Suprapubic skin (tissue), 4 donors: ENCODE results near the gene GTF2B.
"Not testable (repeated sequence)": the region's sequence is repeated elsewhere in the genome, so short reads cannot be mapped to it uniquely, and the experiment has no call there.

Experiments used
- EP300 ChIP-seq: sonication (generic); formaldehyde crosslinking; IDR thresholded peaks from one replicate; pipeline ENCODE4 v1.6.1; 2017; ENCODE audit warnings: antibody characterized with exemption
- POLR2A ChIP-seq, 2 donors: fragments of 450-650 bp; IDR thresholded peaks; one replicate each; pipeline ENCODE4 v1.6.1; 2017; ENCODE audit warnings: antibody characterized with exemption in 2 of 2, mild to moderate bottlenecking in 2 of 2, moderate library complexity in 2 of 2
- POLR2AphosphoS5 ChIP-seq, 3 donors: sonication (generic); formaldehyde crosslinking; IDR thresholded peaks; one replicate each; pipeline ENCODE4 v1.6.1; 2017; ENCODE audit warnings: antibody characterized with exemption in 3 of 3
- TF ChIP-seq, protein P1 (sequence below), 2 donors: fragments of 200-600 bp in 1 of 2; fragments of 450-650 bp in 1 of 2; sonication (generic) in 1 of 2; IDR thresholded peaks; one replicate each; pipeline ENCODE4 v1.5.1; 2016 to 2019; ENCODE audit warnings: antibody characterized with exemption in 2 of 2, mild to moderate bottlenecking in 1 of 2, moderate library complexity in 1 of 2

DNA sequence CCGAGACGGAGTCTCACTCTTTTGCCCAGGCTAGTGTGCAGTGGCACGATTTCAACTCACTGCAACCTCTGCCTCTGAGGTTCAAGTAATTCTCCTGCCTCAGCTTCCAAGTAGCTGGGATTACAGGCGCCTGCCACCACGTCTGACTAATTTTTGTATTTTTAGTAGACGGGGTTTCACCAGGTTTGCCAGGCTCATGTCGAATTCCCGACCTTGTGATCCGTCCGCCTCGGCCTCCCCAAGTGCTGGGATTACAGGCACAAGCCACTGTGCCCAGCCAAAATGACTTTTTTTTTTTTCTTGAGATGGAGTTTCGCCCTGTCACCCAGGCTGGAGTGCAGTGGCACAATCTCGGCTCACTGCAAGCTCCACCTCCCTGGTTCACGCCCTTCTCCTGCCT is 21.7 kb downstream of the GTF2B start:
- TF ChIP-seq POLR2A (IDR thresholded peaks at IDR 0.05); EP300; POLR2AphosphoS5 (IDR thresholded peaks at IDR 0.05): not testable (repeated sequence)
- TF ChIP-seq, protein P1, sequence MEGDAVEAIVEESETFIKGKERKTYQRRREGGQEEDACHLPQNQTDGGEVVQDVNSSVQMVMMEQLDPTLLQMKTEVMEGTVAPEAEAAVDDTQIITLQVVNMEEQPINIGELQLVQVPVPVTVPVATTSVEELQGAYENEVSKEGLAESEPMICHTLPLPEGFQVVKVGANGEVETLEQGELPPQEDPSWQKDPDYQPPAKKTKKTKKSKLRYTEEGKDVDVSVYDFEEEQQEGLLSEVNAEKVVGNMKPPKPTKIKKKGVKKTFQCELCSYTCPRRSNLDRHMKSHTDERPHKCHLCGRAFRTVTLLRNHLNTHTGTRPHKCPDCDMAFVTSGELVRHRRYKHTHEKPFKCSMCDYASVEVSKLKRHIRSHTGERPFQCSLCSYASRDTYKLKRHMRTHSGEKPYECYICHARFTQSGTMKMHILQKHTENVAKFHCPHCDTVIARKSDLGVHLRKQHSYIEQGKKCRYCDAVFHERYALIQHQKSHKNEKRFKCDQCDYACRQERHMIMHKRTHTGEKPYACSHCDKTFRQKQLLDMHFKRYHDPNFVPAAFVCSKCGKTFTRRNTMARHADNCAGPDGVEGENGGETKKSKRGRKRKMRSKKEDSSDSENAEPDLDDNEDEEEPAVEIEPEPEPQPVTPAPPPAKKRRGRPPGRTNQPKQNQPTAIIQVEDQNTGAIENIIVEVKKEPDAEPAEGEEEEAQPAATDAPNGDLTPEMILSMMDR (IDR thresholded peaks at IDR 0.05): not testable (repeated sequence)
